ENCODE measurements around the gene IRAK2.
A peak's percentile ranks its signal among the peaks of the same experiment; 100 is the strongest.
"Not testable (repeated sequence)": the region's sequence is repeated elsewhere in the genome, so short reads cannot be mapped to it uniquely, and the experiment has no call there.

IRAK2 gene

GRCh38 chr3:10164546-10165393 lies at the start of gene IRAK2:
Gene IRAK2, plus strand, starts transcription at chr3:10164919. Its CDS starts 36 bp downstream, at chr3:10164955.
- DNase-seq, result peak; percentile 53

- peak; percentile 97 for DNase-seq
Observed at GRCh38 chr3:10115326-10116137, 49.2 kb upstream of the IRAK2 start, which contains the start of gene BRK1. Gene BRK1, plus strand, starts transcription at chr3:10115675. Its CDS starts 27 bp downstream, at chr3:10115702.

- peak; percentile 34 for DNase-seq
Observed at GRCh38 chr3:10116138-10116460, 48.6 kb upstream of the IRAK2 start.

- no peak for DNase-seq
Observed at GRCh38 chr3:10116928-10117327, 47.8 kb upstream of the IRAK2 start.

GRCh38 chr3:10119376-10119775 lies 45.3 kb upstream of the IRAK2 start:
- no peak for DNase-seq

- DNase-seq, result no peak
Observed at GRCh38 chr3:10121064-10121463, 43.7 kb upstream of the IRAK2 start.

GRCh38 chr3:10122724-10123123 lies 42.0 kb upstream of the IRAK2 start:
- DNase-seq, result no peak

GRCh38 chr3:10135872-10136271 lies 28.8 kb upstream of the IRAK2 start:
- not testable (repeated sequence) for DNase-seq

- no peak for DNase-seq
Observed at GRCh38 chr3:10136426-10137005, 28.2 kb upstream of the IRAK2 start.

- no peak for DNase-seq
Observed at GRCh38 chr3:10137178-10137577, 27.5 kb upstream of the IRAK2 start.

GRCh38 chr3:10140996-10141546 lies 23.6 kb upstream of the IRAK2 start:
- no peak for DNase-seq

GRCh38 chr3:10142707-10143560 lies 21.8 kb upstream of the IRAK2 start:
- DNase-seq, result no peak

- DNase-seq, result no peak
Observed at GRCh38 chr3:10145685-10146084, 19.0 kb upstream of the IRAK2 start.

- DNase-seq, result no peak
Observed at GRCh38 chr3:10149226-10149625, 15.5 kb upstream of the IRAK2 start.

GRCh38 chr3:10150987-10151386 lies 13.7 kb upstream of the IRAK2 start:
- DNase-seq, result no peak

- DNase-seq, result no peak
Observed at GRCh38 chr3:10154335-10155122, 10.2 kb upstream of the IRAK2 start.

GRCh38 chr3:10155123-10155472 lies 9.6 kb upstream of the IRAK2 start:
- DNase-seq, result no peak

- no peak for DNase-seq
Observed at GRCh38 chr3:10155658-10156057, 9.1 kb upstream of the IRAK2 start.

GRCh38 chr3:10157031-10157430 lies 7.7 kb upstream of the IRAK2 start:
- no peak for DNase-seq

GRCh38 chr3:10158555-10158954 lies 6.2 kb upstream of the IRAK2 start:
- not testable (repeated sequence) for DNase-seq

- no peak for DNase-seq
Observed at GRCh38 chr3:10160346-10160745, 4.4 kb upstream of the IRAK2 start.

GRCh38 chr3:10160925-10161324 lies 3.8 kb upstream of the IRAK2 start:
- no peak for DNase-seq

Measured in HCEC 1CT (cell line).